MM.1S (cell line): ENCODE measurements around the gene KCNT1.

Experiments used
- DNase-seq: peaks from one replicate; pipeline ENCODE4 v3.0.0-alpha.2; 2015
- H2AFZ ChIP-seq: fragments of 300-600 bp; sonication (generic); 2 replicates; pipeline ENCODE4 v1.6.0; 2016; ENCODE audit warnings: antibody characterized with exemption, low read length
- H3F3A ChIP-seq: fragments of 300-600 bp; sonication (generic); 2 replicates; pipeline ENCODE4 v1.6.1; 2016; ENCODE audit warnings: mild to moderate bottlenecking, antibody characterized with exemption, low read length, moderate library complexity, mixed read lengths; ENCODE audit not compliant: insufficient read depth
- H3K27ac ChIP-seq: fragments of 300-600 bp; sonication (generic); 2 replicates; pipeline ENCODE4 v1.5.1; 2016; ENCODE audit warnings: mild to moderate bottlenecking, low read length
- H3K27me3 ChIP-seq: fragments of 300-600 bp; sonication (generic); replicated peaks from 2 replicates; pipeline ENCODE4 v1.6.0; 2016; ENCODE audit warnings: low read length; ENCODE audit not compliant: insufficient read depth
- H3K36me3 ChIP-seq: fragments of 300-600 bp; sonication (generic); replicated peaks from 2 replicates; pipeline ENCODE4 v1.6.1; 2016; ENCODE audit warnings: mild to moderate bottlenecking, low read length, mixed read lengths; ENCODE audit not compliant: insufficient read depth
- H3K4me1 ChIP-seq: fragments of 300-600 bp; sonication (generic); 2 replicates; pipeline ENCODE4 v1.6.1; 2016; ENCODE audit warnings: low read length, mixed read lengths
- H3K4me2 ChIP-seq: fragments of 300-600 bp; sonication (generic); 2 replicates; pipeline ENCODE4 v1.6.0; 2016; ENCODE audit warnings: low read depth, low read length
- H3K4me3 ChIP-seq: fragments of 300-600 bp; sonication (generic); 2 replicates; pipeline ENCODE4 v1.5.1; 2016; ENCODE audit warnings: low read length, mixed read lengths
- H3K79me2 ChIP-seq: fragments of 300-600 bp; sonication (generic); 2 replicates; pipeline ENCODE4 v1.6.1; 2016; ENCODE audit warnings: mixed run types, low read length, mixed read lengths
- H3K9ac ChIP-seq: fragments of 300-600 bp; sonication (generic); 2 replicates; pipeline ENCODE4 v1.6.1; 2016; ENCODE audit warnings: low read length, mixed read lengths
- H3K9me2 ChIP-seq: fragments of 300-600 bp; sonication (generic); replicated peaks from 2 replicates; pipeline ENCODE4 v1.6.1; 2016; ENCODE audit warnings: mild to moderate bottlenecking, low read length, mixed read lengths; ENCODE audit not compliant: insufficient read depth
- H3K9me3 ChIP-seq: fragments of 300-600 bp; sonication (generic); replicated peaks from 2 replicates; pipeline ENCODE4 v1.6.1; 2016; ENCODE audit warnings: mild to moderate bottlenecking, low read length, mixed read lengths; ENCODE audit not compliant: insufficient read depth
- H4K20me1 ChIP-seq: fragments of 300-600 bp; sonication (generic); 2 replicates; pipeline ENCODE4 v1.6.1; 2016; ENCODE audit warnings: mild to moderate bottlenecking, low read length, moderate library complexity, mixed read lengths; ENCODE audit not compliant: insufficient read depth
- CTCF ChIP-seq: fragments of 300-600 bp; sonication (generic); IDR thresholded peaks from 2 replicates; pipeline ENCODE4 v1.5.1; 2016; ENCODE audit warnings: antibody characterized with exemption, low read length, mixed read lengths
- EZH2 ChIP-seq: fragments of 300-600 bp; sonication (generic); optimal IDR thresholded peaks from 2 replicates; pipeline ENCODE3; 2017; ENCODE audit warnings: low read depth, mild to moderate bottlenecking, antibody characterized with exemption, low read length, mixed read lengths
- EZH2phosphoT487 ChIP-seq: fragments of 300-600 bp; sonication (generic); IDR thresholded peaks from 2 replicates; pipeline ENCODE4 v1.6.1; 2018; ENCODE audit warnings: antibody characterized with exemption, low read length

The KCNT1 gene

GRCh38 chr9:135698236-135698635, 3.7 kb upstream of the KCNT1 start:
- H3F3A ChIP-seq, result no peaks in the 10 kb centered on the region
- no peak overlapping the region for H3K9ac ChIP-seq
- H3K4me2 ChIP-seq, result no peak overlapping the region
- no peaks in the 10 kb centered on the region for H4K20me1 ChIP-seq
- H3K4me1 ChIP-seq, result no peaks in the 10 kb centered on the region
- H3K27me3 ChIP-seq, result peaks cover 93% of the 10 kb centered on the region
- no peaks in the 10 kb centered on the region for H3K79me2 ChIP-seq
- no peak for TF ChIP-seq EZH2phosphoT487
- TF ChIP-seq EZH2, result no peak
- no peak for TF ChIP-seq CTCF
- no peak for DNase-seq
- no peak overlapping the region for H3K27ac ChIP-seq
- H2AFZ ChIP-seq, result peak overlapping the region; percentile 51
- H3K4me3 ChIP-seq, result no peak overlapping the region
- H3K9me3 ChIP-seq, result no peaks in the 10 kb centered on the region
- H3K36me3 ChIP-seq, result no peaks in the 10 kb centered on the region
- no peaks in the 10 kb centered on the region for H3K9me2 ChIP-seq

GRCh38 chr9:135698767-135699166, 3.2 kb upstream of the KCNT1 start:
- H3K27me3 ChIP-seq, result peaks cover 93% of the 10 kb centered on the region
- no peak overlapping the region for H3K27ac ChIP-seq
- no peaks in the 10 kb centered on the region for H3K79me2 ChIP-seq
- no peaks in the 10 kb centered on the region for H3K36me3 ChIP-seq
- H3K9me2 ChIP-seq, result no peaks in the 10 kb centered on the region
- H3K9ac ChIP-seq, result no peak overlapping the region
- H3K4me2 ChIP-seq, result no peak overlapping the region
- no peaks in the 10 kb centered on the region for H3K4me1 ChIP-seq
- no peaks in the 10 kb centered on the region for H3F3A ChIP-seq
- TF ChIP-seq EZH2 (no peak), CTCF (no peak), EZH2phosphoT487 (no peak)
- no peak overlapping the region for H2AFZ ChIP-seq
- H4K20me1 ChIP-seq, result no peaks in the 10 kb centered on the region
- no peak overlapping the region for H3K4me3 ChIP-seq
- no peaks in the 10 kb centered on the region for H3K9me3 ChIP-seq
- DNase-seq, result no peak

GRCh38 chr9:135699440-135699839, 2.5 kb upstream of the KCNT1 start, which contains the start of gene SOHLH1:
TSS of gene SOHLH1 (minus strand) at chr9:135699481. CDS start at chr9:135699467, 14 bp downstream.
- Histone ChIP-seq H3K4me3 (no peak within 1 kb of the TSS), H3K4me1 (no peaks in the 10 kb centered on the region), H3K9me2 (no peaks in the 10 kb centered on the region), H3K4me2 (no peak within 1 kb of the TSS), H2AFZ (peak within 1 kb of the TSS; percentile 51), H3F3A (no peaks in the 10 kb centered on the region), H4K20me1 (no peaks in the 10 kb centered on the region), H3K27me3 (peaks cover 92% of the 10 kb centered on the region), H3K9ac (no peak within 1 kb of the TSS), H3K9me3 (no peaks in the 10 kb centered on the region), H3K79me2 (no peaks in the 10 kb centered on the region), H3K27ac (no peak within 1 kb of the TSS), H3K36me3 (no peaks in the 10 kb centered on the region)
- TF ChIP-seq CTCF, result no peak
- TF ChIP-seq EZH2, result no peak
- no peak for TF ChIP-seq EZH2phosphoT487
- DNase-seq, result no peak
